GM19328 (cell line): Measurements from ENCODE around the gene SMAD6.

Experiments
- ATAC-seq: cut with Tn5 transposase; IDR thresholded peaks from one replicate; pipeline ENCODE4 v1.9.1; 2021; ENCODE audit warnings: mild to moderate bottlenecking, moderate library complexity; ENCODE audit not compliant: unreplicated experiment

Gene SMAD6

GRCh38 chr15:66702035-66702786 lies at the start of gene SMAD6:
Gene SMAD6, plus strand, starts transcription at chr15:66702236. Its CDS starts 1,023 bp downstream, at chr15:66703259.
- ATAC-seq: no peak

DNA sequence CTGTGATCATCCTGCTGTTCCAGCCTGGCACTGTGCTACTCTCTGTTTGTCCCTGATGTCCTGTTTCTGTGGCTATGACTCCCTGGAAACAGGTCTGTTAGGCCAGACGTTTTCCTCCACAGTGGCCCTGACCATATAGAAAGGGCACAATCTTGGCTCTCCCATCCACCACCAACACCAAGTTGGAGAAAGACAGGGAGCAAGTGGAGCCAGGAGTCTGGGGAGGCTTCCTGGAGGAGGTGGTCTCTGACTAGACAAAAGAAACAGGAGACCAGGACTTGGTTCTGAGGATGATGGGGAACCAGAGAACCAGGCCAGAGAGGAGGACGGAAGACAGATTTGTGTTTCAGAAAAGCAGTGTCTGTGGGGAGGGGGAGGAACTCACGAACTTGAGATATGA lies 49.2 kb upstream of the SMAD6 start:
- ATAC-seq: no peak

DNA sequence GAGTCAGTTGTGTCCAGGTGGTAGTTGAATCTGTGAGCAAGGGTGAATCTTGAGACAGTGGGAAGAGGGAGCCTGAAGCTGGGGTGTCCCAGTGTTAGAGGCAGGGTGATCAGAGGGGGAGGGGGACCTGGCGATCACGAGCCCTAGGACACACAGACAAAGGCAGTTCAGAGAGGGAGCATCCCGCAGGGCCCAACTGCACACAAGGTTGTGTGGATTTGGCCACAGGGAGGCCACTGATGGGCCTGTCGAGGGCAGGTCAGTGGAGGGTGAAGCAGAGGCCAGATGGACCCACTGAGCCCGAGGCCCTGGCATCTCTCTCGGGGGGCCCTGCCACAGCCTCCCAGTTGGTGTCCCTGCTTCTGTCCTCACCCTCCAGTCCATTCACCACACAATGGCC lies 48.6 kb upstream of the SMAD6 start:
- no peak for ATAC-seq

GRCh38 chr15:66653852-66654251 lies 48.2 kb upstream of the SMAD6 start:
- no peak for ATAC-seq

- ATAC-seq: no peak
These were observed 47.7 kb upstream of the SMAD6 start for GRCh38 chr15:66654361-66654738.

DNA sequence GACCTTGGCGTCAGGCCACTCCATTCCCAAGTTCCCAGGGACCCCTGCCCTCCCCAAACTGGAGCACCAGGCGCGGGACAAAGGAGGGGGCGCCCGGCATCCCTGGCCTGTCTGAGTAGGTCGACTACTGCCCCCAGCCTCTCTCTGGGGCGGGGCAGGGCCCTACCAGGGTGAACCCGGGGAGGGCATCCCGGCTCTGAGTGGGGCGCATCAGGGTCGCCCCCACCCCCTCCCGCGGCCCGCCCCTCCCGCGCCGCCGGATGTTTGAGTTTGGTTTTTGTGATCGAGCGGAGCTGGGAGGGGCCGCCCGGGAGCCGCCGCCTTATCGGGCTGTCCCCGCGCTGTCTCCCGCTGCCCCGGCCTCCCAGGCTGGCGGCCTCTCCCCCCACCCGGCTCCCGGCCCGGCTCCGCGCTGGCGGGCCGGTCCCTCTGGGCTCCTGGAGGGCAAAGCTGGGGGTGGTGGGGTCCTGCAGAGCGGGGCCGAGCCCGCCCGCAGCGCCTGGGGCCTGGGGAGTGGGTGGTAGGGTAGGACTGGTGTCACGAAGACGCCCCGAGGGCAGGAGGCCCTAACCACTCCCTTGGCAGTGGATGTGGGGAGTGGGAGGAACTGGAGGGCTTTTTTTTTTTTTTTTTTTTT lies 47.2 kb upstream of the SMAD6 start:
- ATAC-seq: no peak

DNA sequence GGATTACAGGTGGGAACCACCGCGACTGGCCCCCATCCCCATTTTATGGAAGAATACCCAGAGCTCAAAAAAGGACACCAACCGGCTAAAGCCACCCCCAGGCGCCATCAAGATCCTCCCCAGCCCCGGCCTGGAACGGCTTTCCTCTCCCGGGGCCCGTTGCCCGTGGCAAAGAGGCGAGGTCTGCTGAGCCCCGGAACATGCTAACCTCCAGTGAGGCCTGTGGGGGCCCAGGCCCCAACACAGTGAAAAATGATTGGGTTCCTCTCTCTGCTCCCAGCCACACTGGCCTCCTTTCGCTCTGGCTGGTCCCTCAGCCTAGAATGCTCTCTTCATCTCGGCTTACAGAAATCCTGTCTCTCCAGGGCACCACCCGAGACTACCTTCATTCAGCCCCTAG lies 46.5 kb upstream of the SMAD6 start:
- ATAC-seq: no peak

DNA sequence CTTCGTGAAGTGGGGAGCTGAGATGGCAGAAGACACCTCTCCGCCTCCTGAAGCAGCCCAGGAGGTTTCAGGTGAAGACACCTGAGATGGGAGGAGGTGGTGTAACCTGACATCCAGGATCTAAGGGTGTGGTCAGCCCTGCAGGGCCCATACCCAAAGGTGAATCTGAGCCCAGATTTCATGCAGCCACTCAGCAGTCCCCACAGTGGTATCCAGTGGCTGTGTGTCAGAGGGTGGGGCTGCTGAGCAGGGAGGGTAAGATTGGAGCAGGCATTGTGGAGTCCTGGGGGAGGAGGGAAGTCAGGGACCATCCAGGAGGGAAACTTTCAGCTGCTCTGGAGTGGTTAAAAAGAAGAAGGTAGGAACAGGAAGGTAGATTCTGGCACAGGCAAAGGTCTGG lies 46.0 kb upstream of the SMAD6 start:
- no peak for ATAC-seq

DNA sequence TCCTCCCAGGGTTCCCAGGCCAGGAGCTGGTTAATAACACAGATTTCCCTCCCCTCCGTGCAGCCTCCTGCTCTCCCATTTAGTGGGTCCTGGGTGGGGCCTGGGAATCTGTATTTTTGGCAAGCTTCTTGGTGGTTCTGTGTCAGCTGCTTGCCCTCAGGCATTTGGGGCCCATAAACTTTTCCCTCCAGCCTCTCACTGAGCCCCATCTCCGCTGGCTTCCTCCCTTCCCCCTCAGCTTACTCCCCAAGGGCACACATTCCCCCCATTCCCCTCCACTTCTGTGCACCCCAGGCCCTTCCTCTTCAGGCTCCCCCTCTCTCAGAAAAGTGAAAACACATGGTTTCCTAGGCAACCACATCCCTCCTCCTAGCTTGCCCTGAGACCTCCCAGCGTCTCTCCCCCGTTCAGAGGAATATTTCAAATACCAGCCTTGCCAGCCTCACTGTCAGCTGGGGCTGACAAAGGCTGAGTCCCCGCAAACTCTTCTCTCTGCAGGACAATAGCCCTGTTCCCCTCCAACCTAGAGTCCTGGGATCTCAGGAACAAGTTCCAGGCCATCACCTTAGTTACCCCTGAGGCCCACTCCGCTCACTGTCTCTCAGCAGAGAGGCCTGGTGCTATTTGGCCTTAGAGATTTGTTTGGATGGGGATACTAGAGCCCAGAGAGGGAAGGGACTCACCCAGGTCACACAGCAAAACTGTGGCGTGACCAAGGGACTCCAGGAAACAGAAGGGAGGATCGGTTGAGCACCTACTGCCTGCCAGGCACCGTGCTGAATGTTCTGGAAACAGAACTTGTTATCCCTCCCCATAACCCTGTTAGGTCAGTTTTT lies 44.6 kb upstream of the SMAD6 start:
- no peak for ATAC-seq

DNA sequence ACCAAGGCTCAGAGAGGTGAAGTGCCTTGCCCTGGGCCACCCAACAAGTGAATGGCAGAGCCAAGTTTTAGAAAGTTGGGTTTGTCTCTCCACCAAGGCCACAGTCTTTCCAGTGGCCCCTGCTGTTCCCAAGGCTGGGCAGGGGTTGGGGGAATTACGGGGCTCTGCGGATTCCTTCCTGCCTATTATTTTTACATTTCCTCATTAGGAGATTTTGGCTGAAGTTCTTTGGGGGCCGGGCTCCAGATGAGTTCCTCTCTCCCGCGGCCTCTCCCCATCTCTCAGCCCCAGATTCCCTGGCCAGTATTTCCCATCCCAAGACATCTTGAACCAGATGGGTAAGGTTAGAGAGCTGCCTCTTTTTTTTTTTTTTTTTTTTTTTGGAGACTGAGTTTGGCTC lies 44.0 kb upstream of the SMAD6 start:
- ATAC-seq: no peak

- ATAC-seq: no peak
These were observed 43.2 kb upstream of the SMAD6 start for GRCh38 chr15:66658855-66659254.

- no peak for ATAC-seq
These were observed 42.7 kb upstream of the SMAD6 start for GRCh38 chr15:66659384-66659783.

DNA sequence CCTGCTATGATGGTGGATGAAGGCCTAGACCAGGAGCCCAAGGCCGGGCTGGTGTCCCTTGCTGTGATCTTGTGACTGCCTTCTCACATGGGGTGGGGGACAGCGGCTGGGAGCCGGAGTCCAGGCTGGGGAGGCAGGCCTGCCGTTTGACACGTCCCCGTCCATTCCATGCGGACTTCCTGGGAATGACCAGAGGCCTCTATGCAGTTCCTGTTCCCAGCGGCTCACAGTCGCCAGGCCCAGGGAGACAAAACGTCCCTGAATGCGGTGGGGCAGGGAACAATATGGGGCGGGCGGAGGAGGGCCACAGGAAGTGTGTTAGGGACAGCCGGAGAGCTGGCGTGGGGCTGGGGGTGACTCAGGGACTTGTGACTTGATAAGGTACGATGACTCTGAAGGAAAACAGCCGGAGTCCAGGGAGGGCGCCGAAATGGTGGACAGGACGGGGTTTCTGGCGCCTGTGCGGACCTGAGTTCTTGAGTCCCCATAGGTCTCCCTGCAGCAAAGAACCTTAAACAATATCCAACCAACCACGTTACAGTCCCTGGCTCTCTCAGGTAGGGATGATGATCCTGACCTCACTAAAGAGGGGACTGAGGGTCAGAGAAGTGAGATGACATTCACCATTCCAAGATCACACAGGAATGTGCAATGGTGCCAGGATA lies 40.5 kb upstream of the SMAD6 start:
- ATAC-seq: no peak

DNA sequence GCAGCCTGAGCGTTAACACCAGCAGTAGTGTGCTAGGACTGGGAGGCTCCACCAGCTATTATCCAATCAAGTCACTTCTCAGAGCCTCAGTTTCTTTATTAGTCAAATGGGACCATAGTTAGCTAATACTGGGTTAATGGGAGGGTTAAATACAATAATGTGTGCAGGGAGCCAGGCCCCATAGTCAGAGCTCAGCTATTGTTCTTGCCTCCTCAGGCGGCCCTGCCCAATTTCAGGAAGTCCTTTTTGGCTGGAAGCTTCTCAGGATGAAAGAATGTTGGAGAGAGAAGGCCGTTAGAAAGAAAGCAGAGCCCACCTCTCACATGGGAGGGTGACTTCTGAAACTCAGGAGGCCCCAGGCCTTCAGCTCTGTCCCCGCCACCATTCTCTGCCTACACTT lies 39.5 kb upstream of the SMAD6 start:
- no peak for ATAC-seq

- ATAC-seq: no peak
These were observed 38.4 kb upstream of the SMAD6 start for GRCh38 chr15:66663664-66664063.

DNA sequence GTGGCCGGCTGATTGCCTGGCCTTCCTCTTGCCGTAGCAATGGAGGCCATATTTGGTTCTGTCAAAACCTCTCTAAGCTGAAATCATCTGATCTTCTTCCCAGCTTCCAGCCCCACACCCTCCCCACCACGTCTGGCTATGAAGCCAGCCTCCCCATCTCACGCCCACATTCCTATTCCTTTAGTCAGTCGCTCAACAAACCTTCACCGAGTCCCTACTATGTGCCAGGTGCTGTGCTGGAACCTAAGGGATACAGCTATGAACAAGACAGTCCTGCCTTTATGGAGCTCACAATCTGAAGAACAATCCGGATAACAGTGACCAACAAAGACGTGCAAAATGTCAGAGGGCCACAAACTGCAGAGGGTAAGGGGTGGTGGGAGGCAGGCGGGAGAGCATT lies 31.9 kb upstream of the SMAD6 start:
- no peak for ATAC-seq

GRCh38 chr15:66670762-66671580 lies 31.1 kb upstream of the SMAD6 start:
- no peak for ATAC-seq

- ATAC-seq: no peak
These were observed 29.2 kb upstream of the SMAD6 start for GRCh38 chr15:66672867-66673266.

DNA sequence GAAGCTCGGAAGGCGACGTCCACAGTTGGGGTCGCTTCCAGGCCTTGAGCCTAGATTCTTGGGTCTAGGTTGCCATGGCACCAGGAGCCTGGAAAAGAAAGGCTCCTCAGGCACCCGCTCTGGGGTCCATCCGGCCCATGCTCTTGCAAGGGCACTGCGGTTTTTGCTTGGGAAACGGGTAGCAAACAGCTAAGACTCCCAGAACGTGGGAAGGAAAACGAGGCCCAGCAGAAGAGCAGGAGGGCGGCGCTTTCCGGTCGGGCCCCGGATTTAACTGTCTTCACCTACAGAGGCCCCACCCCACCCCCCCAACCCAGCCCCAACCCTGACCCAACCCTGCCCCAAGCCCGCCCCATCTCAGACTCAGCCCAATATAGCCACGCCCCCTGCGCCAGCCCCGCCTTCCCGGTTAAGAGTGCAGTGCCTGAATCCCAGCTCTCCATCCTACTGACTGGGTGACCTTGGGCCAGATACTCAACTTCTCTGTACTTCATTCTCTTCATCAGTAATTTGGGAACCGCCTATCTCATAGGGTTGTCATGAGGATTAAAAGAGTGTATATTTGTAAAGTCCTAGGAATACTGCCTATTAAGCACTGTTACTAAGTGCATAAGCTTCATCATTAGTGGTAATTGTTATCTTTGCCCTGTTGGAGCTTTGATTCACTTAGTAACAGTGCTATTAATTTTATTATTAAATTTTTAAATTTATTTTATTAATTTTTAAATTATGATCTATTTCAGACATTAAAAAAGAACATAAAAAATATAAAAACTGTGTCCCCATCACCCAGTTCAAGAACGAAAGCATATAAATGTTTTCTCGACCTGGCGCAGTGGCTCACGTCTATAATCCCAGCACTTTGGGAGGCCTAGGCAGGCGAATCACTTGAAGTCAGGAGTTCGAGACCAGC lies 28.4 kb upstream of the SMAD6 start:
- ATAC-seq: no peak
